PFSK-1 (cell line): ENCODE data around the gene IQSEC3.

Source experiments
- FOXP2 ChIP-seq: optimal IDR thresholded peaks from 2 replicates; pipeline ENCODE3; 2011; ENCODE audit warnings: borderline replicate concordance, control low read depth, inconsistent platforms; ENCODE audit not compliant: insufficient read depth; ENCODE audit errors: extremely low read length, extremely low read depth
- POLR2AphosphoS5 ChIP-seq: IDR thresholded peaks from 2 replicates; pipeline ENCODE4 v1.6.1; 2012; ENCODE audit warnings: low read depth, mild to moderate bottlenecking, control low read depth, low read length, moderate library complexity
- SIN3A ChIP-seq: IDR thresholded peaks from 2 replicates; pipeline ENCODE4 v1.6.1; 2012; ENCODE audit warnings: mild to moderate bottlenecking, low read length, moderate library complexity, borderline replicate concordance; ENCODE audit not compliant: insufficient read depth
- TAF1 ChIP-seq: IDR thresholded peaks from 2 replicates; pipeline ENCODE4 v1.6.1; 2012; ENCODE audit warnings: low read length, control low read depth, borderline replicate concordance; ENCODE audit not compliant: insufficient read depth
- TF ChIP-seq, protein P1 (sequence below), 2 experiments: IDR thresholded peaks; 2 replicates each; pipeline versions ENCODE4 v1.6.1 to v1.8.0; 2011 to 2012; ENCODE audit warnings: low read depth in 2 of 2, low read length in 2 of 2, control low read depth in 1 of 2, inconsistent platforms in 1 of 2, mild to moderate bottlenecking in 1 of 2, moderate library complexity in 1 of 2; ENCODE audit not compliant: insufficient read depth in 1 of 2

The IQSEC3 gene

DNA sequence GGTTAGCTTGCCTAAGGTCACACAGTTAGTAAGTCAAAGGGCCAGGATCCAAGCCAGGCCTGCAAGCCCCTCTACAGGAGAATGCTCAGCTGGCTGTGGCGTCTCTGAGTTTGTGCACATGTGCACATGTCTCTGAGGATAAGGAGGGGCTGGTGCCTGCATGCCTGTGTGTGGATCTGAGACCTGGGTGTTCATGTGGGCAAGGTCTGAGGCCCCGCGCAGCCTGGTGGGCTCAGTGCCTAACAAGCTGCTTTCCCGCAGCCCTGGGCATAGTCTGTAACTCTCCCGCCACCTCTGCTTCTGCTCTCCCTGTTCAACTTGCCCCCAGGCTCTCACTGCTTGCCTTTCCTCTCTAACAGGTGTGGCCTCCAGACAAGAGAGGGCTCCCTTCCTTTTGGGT is 151.7 kb downstream of the IQSEC3 start:
- TF ChIP-seq, protein P1, sequence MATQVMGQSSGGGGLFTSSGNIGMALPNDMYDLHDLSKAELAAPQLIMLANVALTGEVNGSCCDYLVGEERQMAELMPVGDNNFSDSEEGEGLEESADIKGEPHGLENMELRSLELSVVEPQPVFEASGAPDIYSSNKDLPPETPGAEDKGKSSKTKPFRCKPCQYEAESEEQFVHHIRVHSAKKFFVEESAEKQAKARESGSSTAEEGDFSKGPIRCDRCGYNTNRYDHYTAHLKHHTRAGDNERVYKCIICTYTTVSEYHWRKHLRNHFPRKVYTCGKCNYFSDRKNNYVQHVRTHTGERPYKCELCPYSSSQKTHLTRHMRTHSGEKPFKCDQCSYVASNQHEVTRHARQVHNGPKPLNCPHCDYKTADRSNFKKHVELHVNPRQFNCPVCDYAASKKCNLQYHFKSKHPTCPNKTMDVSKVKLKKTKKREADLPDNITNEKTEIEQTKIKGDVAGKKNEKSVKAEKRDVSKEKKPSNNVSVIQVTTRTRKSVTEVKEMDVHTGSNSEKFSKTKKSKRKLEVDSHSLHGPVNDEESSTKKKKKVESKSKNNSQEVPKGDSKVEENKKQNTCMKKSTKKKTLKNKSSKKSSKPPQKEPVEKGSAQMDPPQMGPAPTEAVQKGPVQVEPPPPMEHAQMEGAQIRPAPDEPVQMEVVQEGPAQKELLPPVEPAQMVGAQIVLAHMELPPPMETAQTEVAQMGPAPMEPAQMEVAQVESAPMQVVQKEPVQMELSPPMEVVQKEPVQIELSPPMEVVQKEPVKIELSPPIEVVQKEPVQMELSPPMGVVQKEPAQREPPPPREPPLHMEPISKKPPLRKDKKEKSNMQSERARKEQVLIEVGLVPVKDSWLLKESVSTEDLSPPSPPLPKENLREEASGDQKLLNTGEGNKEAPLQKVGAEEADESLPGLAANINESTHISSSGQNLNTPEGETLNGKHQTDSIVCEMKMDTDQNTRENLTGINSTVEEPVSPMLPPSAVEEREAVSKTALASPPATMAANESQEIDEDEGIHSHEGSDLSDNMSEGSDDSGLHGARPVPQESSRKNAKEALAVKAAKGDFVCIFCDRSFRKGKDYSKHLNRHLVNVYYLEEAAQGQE (IDR thresholded peaks at IDR 0.05; ENCODE audit: insufficient read depth in 1 of 2, low read depth in 2 of 2, low read length in 2 of 2) = no peak
- TF ChIP-seq TAF1 (no peak), POLR2AphosphoS5 (no peak), SIN3A (no peak), FOXP2 (no peak)

DNA sequence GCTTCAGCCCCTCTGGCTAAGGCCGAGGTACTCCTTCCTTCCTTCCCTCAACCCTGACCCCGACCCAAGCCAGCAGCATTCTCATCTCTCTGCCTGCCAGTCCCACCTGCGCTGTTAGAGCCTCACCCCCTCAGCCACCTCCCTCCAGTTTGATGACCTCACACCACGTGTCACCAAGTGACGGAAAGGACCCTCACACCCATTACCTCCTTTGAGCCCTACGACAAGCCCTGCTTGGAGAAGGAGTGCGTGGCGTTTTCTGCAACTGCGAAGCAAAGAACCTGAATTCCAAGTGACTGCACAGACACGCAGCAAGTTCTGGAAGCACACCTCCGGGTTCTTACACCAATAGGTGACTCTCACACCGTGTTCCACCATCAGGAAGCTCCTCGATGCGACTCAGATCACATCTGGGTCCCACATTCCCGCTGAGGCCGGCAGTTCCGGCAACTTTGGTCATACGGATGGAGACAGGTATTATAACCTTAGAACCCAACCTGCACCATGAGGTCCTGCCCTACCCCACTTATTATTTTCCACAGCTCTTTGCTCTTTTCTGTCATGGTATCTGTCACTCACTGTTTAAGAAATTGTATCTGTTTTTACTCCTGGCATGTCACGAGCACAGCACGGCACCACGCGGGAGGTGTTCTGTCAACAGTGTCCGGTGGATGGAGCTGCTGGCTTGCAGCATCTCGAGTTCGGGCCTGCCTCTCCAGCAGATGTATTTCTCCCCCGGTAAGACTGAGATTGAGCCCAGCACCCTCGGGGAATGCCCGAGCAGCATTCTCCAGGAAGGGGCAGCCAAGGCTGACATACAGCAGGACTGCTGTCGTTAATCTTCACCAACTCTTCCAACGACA is 152.4 kb downstream of the IQSEC3 start:
- TF ChIP-seq TAF1 (no peak), FOXP2 (no peak), POLR2AphosphoS5 (no peak), SIN3A (no peak)
- TF ChIP-seq, protein P1 (IDR thresholded peaks at IDR 0.05; ENCODE audit: insufficient read depth in 1 of 2, low read depth in 2 of 2, low read length in 2 of 2) = no peak

DNA sequence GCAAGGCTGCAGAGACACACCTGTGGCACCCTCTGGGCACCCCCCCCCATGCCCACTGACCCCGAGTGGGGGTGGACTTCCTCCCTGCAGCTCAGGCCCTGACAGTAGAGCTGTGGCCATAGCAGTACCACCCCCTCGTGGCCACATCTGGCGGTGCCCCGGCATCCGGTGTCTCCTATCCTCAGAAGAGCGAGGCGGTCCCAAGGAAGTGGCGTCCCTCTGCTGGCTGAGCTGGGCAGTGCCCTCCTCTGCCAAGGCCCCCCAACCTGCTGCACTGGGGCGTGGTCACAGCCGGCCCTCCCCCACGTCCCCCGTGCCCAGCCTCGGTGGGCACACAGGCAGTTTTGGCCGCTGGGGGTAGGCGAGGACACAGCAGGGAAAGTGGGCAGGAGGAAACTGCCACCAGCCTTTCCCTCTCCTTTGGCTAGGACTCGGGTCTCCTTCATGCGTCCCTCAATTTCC is 153.4 kb downstream of the IQSEC3 start:
- no peak for TF ChIP-seq TAF1
- TF ChIP-seq FOXP2 = peak; percentile 22

DNA sequence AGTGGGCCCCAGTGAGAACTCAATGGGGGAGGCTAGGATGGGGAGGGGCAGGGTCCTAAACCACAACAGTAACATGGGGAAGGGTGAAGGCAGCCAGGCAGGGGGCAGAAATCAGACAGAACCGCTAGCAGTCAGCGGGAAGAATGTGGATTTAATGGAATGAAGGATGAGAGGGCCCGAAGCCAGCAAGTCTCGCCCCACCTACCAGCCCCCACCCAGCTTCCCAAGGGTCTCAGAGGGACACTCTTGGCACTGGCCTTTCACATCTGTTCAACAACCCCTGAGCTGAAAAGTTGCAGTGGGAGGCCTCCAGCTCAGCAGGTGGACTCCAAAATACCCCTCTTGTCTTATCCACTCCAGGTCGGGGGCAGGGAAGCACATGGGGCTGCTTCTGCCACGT is 153.9 kb downstream of the IQSEC3 start:
- TF ChIP-seq FOXP2 = no peak
- no peak for TF ChIP-seq POLR2AphosphoS5
- TF ChIP-seq, protein P1 (IDR thresholded peaks at IDR 0.05; ENCODE audit: insufficient read depth in 1 of 2, low read depth in 2 of 2, low read length in 2 of 2) = no peak
- TF ChIP-seq SIN3A = no peak
- TF ChIP-seq TAF1 = no peak

DNA sequence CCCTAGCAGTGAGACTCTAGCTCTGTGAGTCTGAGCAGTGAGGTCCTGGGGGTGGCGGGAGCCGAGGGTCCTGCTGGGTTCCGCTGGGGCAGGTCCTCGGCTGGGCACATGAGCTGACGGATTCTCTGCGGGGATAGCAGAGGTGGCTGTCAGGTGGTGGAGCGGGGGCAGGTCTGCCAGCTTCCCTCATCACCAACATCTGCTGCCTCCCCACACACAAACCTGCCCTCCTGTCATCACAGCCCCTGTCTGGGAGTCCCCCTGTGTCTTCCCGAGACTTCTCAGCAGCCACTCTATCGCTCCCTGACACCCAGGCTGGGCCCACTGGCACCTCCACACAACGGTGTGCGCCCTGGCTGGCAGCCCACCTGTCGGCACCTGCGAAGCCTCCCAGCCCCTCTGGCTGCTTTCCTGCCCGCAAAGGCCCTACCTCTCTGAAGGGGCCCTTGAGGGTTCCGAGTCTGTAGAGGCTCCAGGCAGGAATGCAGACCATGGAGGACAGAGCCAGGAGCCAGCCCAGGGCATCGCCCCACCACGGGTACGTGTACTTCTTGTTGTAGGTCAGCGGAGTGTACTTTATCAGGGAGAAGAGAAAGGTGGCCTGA is 154.5 kb downstream of the IQSEC3 start:
- TF ChIP-seq SIN3A (no peak), TAF1 (no peak), FOXP2 (no peak), POLR2AphosphoS5 (no peak)
- TF ChIP-seq, protein P1 (IDR thresholded peaks at IDR 0.05; ENCODE audit: insufficient read depth in 1 of 2, low read depth in 2 of 2, low read length in 2 of 2) = no peak
